Measurements from ENCODE around the gene TAGAP. TPM values are rescaled to one million over a fixed set of nuclear protein-coding genes. Genes with fewer than 3 reads are reported as not detected.

Gene TAGAP
- total and polyA plus RNA-seq, 2 donors (not counting 3 experiments of a cell fraction or from before 2014, with no cell fraction given) = not detected

- Histone ChIP-seq H3K9me1 (replicated peaks; ENCODE audit: control insufficient read depth, extremely low read depth, insufficient read depth, low read length) (no peaks in the 10 kb centered on the region), H3K4me1 (ENCODE audit: control insufficient read depth, extremely low read depth, insufficient read depth, low read length) (no peaks in the 10 kb centered on the region), H3K36me3 (ENCODE audit: control insufficient read depth in 2 of 2, extremely low read depth in 1 of 2, insufficient read depth in 2 of 2, low read length in 2 of 2) (no peaks in the 10 kb centered on the region), H3K27ac (ENCODE audit: insufficient read depth, low read depth, low read length) (no peak overlapping the region), H3K27me3 (ENCODE audit: control insufficient read depth in 2 of 2, insufficient read depth in 2 of 2, low read length in 2 of 2) (peaks cover 0 to 2% of the 10 kb centered on the region in 2 experiments), H3K9me3 (replicated peaks; ENCODE audit: control insufficient read depth, insufficient read depth, low read length) (no peaks in the 10 kb centered on the region), H3K4me2 (ENCODE audit: insufficient read depth, low read length) (no peak overlapping the region), H4K20me1 (replicated peaks; ENCODE audit: control insufficient read depth, extremely low read depth, insufficient read depth, low read length) (no peaks in the 10 kb centered on the region), H2AFZ (ENCODE audit: low read depth, low read length) (no peak overlapping the region), H3K4me3 (replicated peaks in 1 of 3; ENCODE audit: insufficient read depth in 1 of 3, low read depth in 1 of 3, low read length in 3 of 3) (no peak overlapping the region), H3K79me2 (ENCODE audit: control insufficient read depth, insufficient read depth, low read length) (no peaks in the 10 kb centered on the region), H3K9ac (replicated peaks; ENCODE audit: extremely low read depth, insufficient read depth, low read length) (no peak overlapping the region)
- no peak for DNase-seq (ENCODE audit: low read depth, low spot score)
- BruUV-seq (replicated peaks) = no TSS peak
- no peak for FAIRE-seq
- dilution Hi-C loops (cut with MboI; ENCODE audit: extremely low pct_ligation_motif_present, low sequenced_read_pairs) = no loop called here
- POLR2A ChIA-PET = no interaction called here
- CTCF ChIA-PET = interaction anchor here (0.6 kb wide), 1 partner anchor 105 kb away, joined by 3 read pairs; no protein-coding TSS in a partner anchor
- TF ChIP-seq EZH2 (IDR thresholded peaks at IDR 0.05; ENCODE audit: borderline replicate concordance, low read depth, low read length, severe bottlenecking) (no peak), POLR2AphosphoS5 (IDR thresholded peaks at IDR 0.05; ENCODE audit: insufficient read depth, low read depth, low read length) (no peak), MYC (IDR thresholded peaks at IDR 0.05; ENCODE audit: low read depth, low read length) (no peak), JUN (IDR thresholded peaks at IDR 0.05; ENCODE audit: borderline replicate concordance, insufficient read depth, insufficient read length, low read depth) (no peak), POLR2A (IDR thresholded peaks at IDR 0.05; ENCODE audit: low read depth, low read length) (no peak), MAX (IDR thresholded peaks at IDR 0.05; ENCODE audit: insufficient read depth, insufficient read length) (no peak)
- intact Hi-C loops (cut with micrococcal nuclease) = no loop called here
Observed at GRCh38 chr6:159067334-159067733, 22.5 kb upstream of the TAGAP start.

- dilution Hi-C loops (cut with MboI; ENCODE audit: extremely low pct_ligation_motif_present, low sequenced_read_pairs) = no loop called here
- Histone ChIP-seq H3K9me3 (replicated peaks; ENCODE audit: control insufficient read depth, insufficient read depth, low read length) (no peaks in the 10 kb centered on the region), H3K36me3 (ENCODE audit: control insufficient read depth in 2 of 2, extremely low read depth in 1 of 2, insufficient read depth in 2 of 2, low read length in 2 of 2) (no peaks in the 10 kb centered on the region), H4K20me1 (replicated peaks; ENCODE audit: control insufficient read depth, extremely low read depth, insufficient read depth, low read length) (no peaks in the 10 kb centered on the region), H3K9me1 (replicated peaks; ENCODE audit: control insufficient read depth, extremely low read depth, insufficient read depth, low read length) (no peaks in the 10 kb centered on the region), H3K4me3 (replicated peaks in 1 of 3; ENCODE audit: insufficient read depth in 1 of 3, low read depth in 1 of 3, low read length in 3 of 3) (no peak overlapping the region), H3K9ac (replicated peaks; ENCODE audit: extremely low read depth, insufficient read depth, low read length) (no peak overlapping the region), H3K27me3 (ENCODE audit: control insufficient read depth in 2 of 2, insufficient read depth in 2 of 2, low read length in 2 of 2) (peaks cover 0 to 2% of the 10 kb centered on the region in 2 experiments), H3K79me2 (ENCODE audit: control insufficient read depth, insufficient read depth, low read length) (no peaks in the 10 kb centered on the region), H2AFZ (ENCODE audit: low read depth, low read length) (no peak overlapping the region), H3K27ac (ENCODE audit: insufficient read depth, low read depth, low read length) (no peak overlapping the region), H3K4me2 (ENCODE audit: insufficient read depth, low read length) (no peak overlapping the region), H3K4me1 (ENCODE audit: control insufficient read depth, extremely low read depth, insufficient read depth, low read length) (no peaks in the 10 kb centered on the region)
- FAIRE-seq (no peak), DNase-seq (ENCODE audit: low read depth, low spot score) (no peak)
- no TSS peak for BruUV-seq (replicated peaks)
- TF ChIP-seq POLR2AphosphoS5 (IDR thresholded peaks at IDR 0.05; ENCODE audit: insufficient read depth, low read depth, low read length) (no peak), MYC (IDR thresholded peaks at IDR 0.05; ENCODE audit: low read depth, low read length) (no peak), GATA2 (IDR thresholded peaks at IDR 0.05; ENCODE audit: insufficient read depth, insufficient read length, low read depth, low read length) (no peak), FOS (IDR thresholded peaks at IDR 0.05; ENCODE audit: borderline replicate concordance, insufficient read depth, low read length) (no peak), EZH2 (IDR thresholded peaks at IDR 0.05; ENCODE audit: borderline replicate concordance, low read depth, low read length, severe bottlenecking) (no peak), MAX (IDR thresholded peaks at IDR 0.05; ENCODE audit: insufficient read depth, insufficient read length) (no peak), CTCF (IDR thresholded peaks at IDR 0.05; ENCODE audit: extremely low read depth in 1 of 2, insufficient read depth in 1 of 2, low read depth in 1 of 2, low read length in 2 of 2) (no peak), JUN (IDR thresholded peaks at IDR 0.05; ENCODE audit: borderline replicate concordance, insufficient read depth, insufficient read length, low read depth) (no peak), POLR2A (IDR thresholded peaks at IDR 0.05; ENCODE audit: low read depth, low read length) (no peak)
- ChIA-PET POLR2A (no interaction called here), CTCF (no interaction called here)
- intact Hi-C loops (cut with micrococcal nuclease) = no loop called here
Observed at GRCh38 chr6:159066483-159066882, 21.7 kb upstream of the TAGAP start.
